ENCODE data around the gene SLC2A4.

Gene SLC2A4

GRCh38 chr17:7295230-7296180, 14.0 kb downstream of the SLC2A4 start:
- no peak for DNase-seq (ENCODE audit: low read depth)
- H3K4me3 ChIP-seq (replicated peaks; ENCODE audit: low read depth, low read length), result no peak overlapping the region
- no peak for TF ChIP-seq CTCF (IDR thresholded peaks at IDR 0.05; ENCODE audit: low read length, missing control alignments)

GRCh38 chr17:7296189-7296861, 14.8 kb downstream of the SLC2A4 start:
- H3K4me3 ChIP-seq (replicated peaks; ENCODE audit: low read depth, low read length), result no peak overlapping the region
- peak; percentile 82 for DNase-seq (ENCODE audit: low read depth)
- TF ChIP-seq CTCF (IDR thresholded peaks at IDR 0.05; ENCODE audit: low read length, missing control alignments), result peak; percentile 47

- H3K4me3 ChIP-seq (replicated peaks; ENCODE audit: low read depth, low read length), result no peak overlapping the region
- DNase-seq (ENCODE audit: low read depth), result no peak
- TF ChIP-seq CTCF (IDR thresholded peaks at IDR 0.05; ENCODE audit: low read length, missing control alignments), result no peak
Measured at GRCh38 chr17:7304179-7304578, 22.7 kb downstream of the SLC2A4 start.

GRCh38 chr17:7306911-7307685, 25.6 kb downstream of the SLC2A4 start, which contains the start of gene EIF5A:
EIF5A (plus strand) TSS chr17:7307628; CDS start chr17:7309636, 2,008 bp downstream.
- peak within 1 kb of the TSS; percentile 97 for H3K4me3 ChIP-seq (replicated peaks; ENCODE audit: low read depth, low read length)
- no peak for TF ChIP-seq CTCF (IDR thresholded peaks at IDR 0.05; ENCODE audit: low read length, missing control alignments)
- peak; percentile 100 for DNase-seq (ENCODE audit: low read depth)

GRCh38 chr17:7307686-7308624, 26.4 kb downstream of the SLC2A4 start:
- TF ChIP-seq CTCF (IDR thresholded peaks at IDR 0.05; ENCODE audit: low read length, missing control alignments), result no peak
- H3K4me3 ChIP-seq (replicated peaks; ENCODE audit: low read depth, low read length), result peak overlapping the region; percentile 97
- peak; percentile 35 for DNase-seq (ENCODE audit: low read depth)
